Keratinocyte (primary cell): ENCODE results near the gene EFNB3.

Experiments
- CTCF ChIP-seq, 3 experiments: IDR thresholded peaks in 1 of 3; conservative IDR thresholded peaks in 1 of 3; optimal IDR thresholded peaks in 1 of 3; 2 replicates in 2 of 3; 3 replicates in 1 of 3; pipeline versions ENCODE3 to v1.5.1; 2011; ENCODE audit warnings: low read length in 3 of 3, mild to moderate bottlenecking in 3 of 3, moderate library complexity in 2 of 3, control low read depth in 1 of 3, inconsistent platforms in 1 of 3; ENCODE audit not compliant: insufficient read depth in 2 of 3; ENCODE audit errors: extremely low read depth in 1 of 3
- EZH2 ChIP-seq: IDR thresholded peaks from one replicate; pipeline ENCODE4 v1.6.1; 2012; ENCODE audit warnings: inconsistent platforms, mild to moderate bottlenecking, low read length, moderate library complexity

GRCh38 chr17:7748076-7748775 lies 43.2 kb downstream of the EFNB3 start:
- TF ChIP-seq CTCF (optimal IDR thresholded peaks at IDR 0.05 in 1 of 3, IDR thresholded peaks at IDR 0.05 in 1 of 3, conservative IDR thresholded peaks at IDR 0.05 in 1 of 3; ENCODE audit: extremely low read depth in 1 of 3, insufficient read depth in 2 of 3, low read length in 3 of 3) (no peak), EZH2 (no peak)
